Stimulated activated CD8-positive, alpha-beta memory T cell treated with anti-CD3 and anti-CD28 coated beads, Interleukin-4, amount 100 ng/mL, for 1 hour (primary cell): Measurements from ENCODE around the gene GSX2.

Experiments
- DNase-seq, 2 donors: peaks; one replicate each; pipeline ENCODE4 v3.0.0-alpha.2; 2020; ENCODE audit warnings: low read depth in 2 of 2, low spot score in 1 of 2

The GSX2 gene

GRCh38 chr4:54076673-54077072, 23.3 kb upstream of the GSX2 start:
- no peak for DNase-seq

GRCh38 chr4:54077812-54078211, 22.2 kb upstream of the GSX2 start:
- no peak for DNase-seq

GRCh38 chr4:54082168-54082567, 17.8 kb upstream of the GSX2 start:
- no peak for DNase-seq

- DNase-seq, result no peak
Observed at GRCh38 chr4:54085284-54085683, 14.7 kb upstream of the GSX2 start.

- no peak for DNase-seq
Observed at GRCh38 chr4:54089875-54090274, 10.1 kb upstream of the GSX2 start.

GRCh38 chr4:54090404-54090803, 9.6 kb upstream of the GSX2 start:
- DNase-seq, result no peak

GRCh38 chr4:54090804-54091623, 8.9 kb upstream of the GSX2 start:
- no peak for DNase-seq

- peak; percentile 44 to 67 for DNase-seq
Observed at GRCh38 chr4:54091637-54092404, 8.1 kb upstream of the GSX2 start.

- DNase-seq, result no peak
Observed at GRCh38 chr4:54092405-54093323, 7.3 kb upstream of the GSX2 start.

GRCh38 chr4:54093324-54094240, 6.4 kb upstream of the GSX2 start:
- DNase-seq, result no peak

GRCh38 chr4:54094451-54094850, 5.5 kb upstream of the GSX2 start:
- no peak for DNase-seq

- no peak for DNase-seq
Observed at GRCh38 chr4:54095110-54095825, 4.7 kb upstream of the GSX2 start.

GRCh38 chr4:54096295-54096962, 3.5 kb upstream of the GSX2 start:
- DNase-seq, result no peak

GRCh38 chr4:54097152-54097551, 2.8 kb upstream of the GSX2 start:
- DNase-seq, result no peak

GRCh38 chr4:54098375-54098774, 1.6 kb upstream of the GSX2 start:
- DNase-seq, result no peak

- DNase-seq, result no peak
Observed at GRCh38 chr4:54099287-54099747, 646 bp upstream of the GSX2 start.

GRCh38 chr4:54100595-54101189, 729 bp downstream of the GSX2 start:
- DNase-seq, result no peak

GRCh38 chr4:54101190-54102041, 1.5 kb downstream of the GSX2 start:
- DNase-seq, result no peak
